Measurements from ENCODE around the gene CLEC2D.

DNA sequence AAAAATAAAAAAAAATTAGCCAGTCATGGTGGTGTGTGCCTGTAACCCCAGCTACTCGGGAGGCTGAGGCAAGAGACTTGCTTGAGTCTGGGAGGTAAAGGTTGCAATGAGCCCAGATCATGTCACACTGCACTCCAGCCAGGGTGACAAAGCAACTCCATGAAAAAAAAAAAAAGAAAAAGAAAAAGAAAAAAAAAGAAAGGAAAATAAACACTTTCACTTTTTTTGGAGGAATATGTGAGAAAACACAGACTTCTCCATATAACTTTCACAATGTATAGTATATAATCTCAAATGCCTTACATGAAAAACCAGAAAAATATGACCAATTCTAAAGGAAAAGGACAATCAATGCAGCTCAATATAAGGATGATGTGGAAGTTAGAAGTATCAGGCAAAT is 54.5 kb downstream of the CLEC2D start:
- TF ChIP-seq, protein P1, sequence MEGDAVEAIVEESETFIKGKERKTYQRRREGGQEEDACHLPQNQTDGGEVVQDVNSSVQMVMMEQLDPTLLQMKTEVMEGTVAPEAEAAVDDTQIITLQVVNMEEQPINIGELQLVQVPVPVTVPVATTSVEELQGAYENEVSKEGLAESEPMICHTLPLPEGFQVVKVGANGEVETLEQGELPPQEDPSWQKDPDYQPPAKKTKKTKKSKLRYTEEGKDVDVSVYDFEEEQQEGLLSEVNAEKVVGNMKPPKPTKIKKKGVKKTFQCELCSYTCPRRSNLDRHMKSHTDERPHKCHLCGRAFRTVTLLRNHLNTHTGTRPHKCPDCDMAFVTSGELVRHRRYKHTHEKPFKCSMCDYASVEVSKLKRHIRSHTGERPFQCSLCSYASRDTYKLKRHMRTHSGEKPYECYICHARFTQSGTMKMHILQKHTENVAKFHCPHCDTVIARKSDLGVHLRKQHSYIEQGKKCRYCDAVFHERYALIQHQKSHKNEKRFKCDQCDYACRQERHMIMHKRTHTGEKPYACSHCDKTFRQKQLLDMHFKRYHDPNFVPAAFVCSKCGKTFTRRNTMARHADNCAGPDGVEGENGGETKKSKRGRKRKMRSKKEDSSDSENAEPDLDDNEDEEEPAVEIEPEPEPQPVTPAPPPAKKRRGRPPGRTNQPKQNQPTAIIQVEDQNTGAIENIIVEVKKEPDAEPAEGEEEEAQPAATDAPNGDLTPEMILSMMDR (IDR thresholded peaks at IDR 0.05) = no peak
- TF ChIP-seq POLR2A (IDR thresholded peaks at IDR 0.05) (no peak), POLR2AphosphoS5 (IDR thresholded peaks at IDR 0.05; ENCODE audit: insufficient read depth in 1 of 2, low read depth in 1 of 2) (no peak)

All from vagina (tissue), 2 donors.